GM08714 (cell line): ENCODE data around the gene PDE1A.

Source experiments
- H3K4me3 ChIP-seq: fragments of 200-500 bp; sonication (Bioruptor generic); 2 replicates; pipeline ENCODE4 v1.5.1; 2014; ENCODE audit warnings: mild to moderate bottlenecking, low read length, inconsistent platforms
- ZNF274 ChIP-seq: IDR thresholded peaks from 2 replicates; pipeline ENCODE4 v1.6.1; 2012; ENCODE audit warnings: mild to moderate bottlenecking, low read depth, low read length

The PDE1A gene

GRCh38 chr2:182358601-182359000 is 68.2 kb downstream of the PDE1A start:
- H3K4me3 ChIP-seq = no peak overlapping the region
- TF ChIP-seq ZNF274 = no peak

- TF ChIP-seq ZNF274 = no peak
These were observed 71.0 kb downstream of the PDE1A start for GRCh38 chr2:182355815-182356214.

GRCh38 chr2:182351427-182351826 is 75.4 kb downstream of the PDE1A start:
- no peak overlapping the region for H3K4me3 ChIP-seq
- no peak for TF ChIP-seq ZNF274

More at GRCh38 chr2:182355815-182356214, 71.0 kb downstream of the PDE1A start:
- no peak overlapping the region for H3K4me3 ChIP-seq

GRCh38 chr2:182349268-182349667 is 77.6 kb downstream of the PDE1A start:
- no peak overlapping the region for H3K4me3 ChIP-seq
- TF ChIP-seq ZNF274 = no peak

- TF ChIP-seq ZNF274 = no peak
- no peak overlapping the region for H3K4me3 ChIP-seq
These were observed 81.5 kb downstream of the PDE1A start for GRCh38 chr2:182345384-182345783.

GRCh38 chr2:182330451-182331305 is 96.2 kb downstream of the PDE1A start:
- H3K4me3 ChIP-seq = no peak overlapping the region
- no peak for TF ChIP-seq ZNF274

GRCh38 chr2:182324665-182325064 is 102.2 kb downstream of the PDE1A start:
- H3K4me3 ChIP-seq = no peak overlapping the region
- no peak for TF ChIP-seq ZNF274

- no peak for TF ChIP-seq ZNF274
- no peak overlapping the region for H3K4me3 ChIP-seq
These were observed 105.7 kb downstream of the PDE1A start for GRCh38 chr2:182321096-182321495.

GRCh38 chr2:182319556-182320505 is 107.0 kb downstream of the PDE1A start:
- no peak for TF ChIP-seq ZNF274
- no peak overlapping the region for H3K4me3 ChIP-seq

- no peak overlapping the region for H3K4me3 ChIP-seq
- no peak for TF ChIP-seq ZNF274
These were observed 108.2 kb downstream of the PDE1A start for GRCh38 chr2:182318466-182319220.

- no peak overlapping the region for H3K4me3 ChIP-seq
- no peak for TF ChIP-seq ZNF274
These were observed 109.9 kb downstream of the PDE1A start for GRCh38 chr2:182316950-182317349.

- TF ChIP-seq ZNF274 = no peak
- no peak overlapping the region for H3K4me3 ChIP-seq
These were observed 123.9 kb downstream of the PDE1A start for GRCh38 chr2:182302972-182303371.

GRCh38 chr2:182302174-182302573 is 124.7 kb downstream of the PDE1A start:
- H3K4me3 ChIP-seq = no peak overlapping the region
- TF ChIP-seq ZNF274 = no peak

GRCh38 chr2:182301093-182301492 is 125.7 kb downstream of the PDE1A start:
- no peak overlapping the region for H3K4me3 ChIP-seq
- no peak for TF ChIP-seq ZNF274
